GM23338 (cell line): Measurements from ENCODE around the gene EP400. TPM values are rescaled to one million over a fixed set of nuclear protein-coding genes. Genes with fewer than 3 reads are reported as not detected.

ENCODE experiments used
- ATAC-seq: fragments of 200-7000 bp; cut with Tn5 transposase; 3 replicates; pipeline ENCODE4 v1.9.1; 2020
- DNase-seq: peaks from one replicate; pipeline ENCODE4 v3.0.0-alpha.2; 2015; ENCODE audit warnings: low spot score
- H2AFZ ChIP-seq: fragments of 200-600 bp; sonication (generic); 2 replicates; pipeline ENCODE4 v1.8.0; 2016; ENCODE audit warnings: antibody characterized with exemption, mild to moderate bottlenecking, moderate library complexity
- H3F3A ChIP-seq: fragments of 200-600 bp; sonication (generic); replicated peaks from 2 replicates; pipeline ENCODE4 v1.8.0; 2017; ENCODE audit warnings: antibody characterized with exemption, mixed run types, low read depth
- H3K27ac ChIP-seq: fragments of 200-600 bp; sonication (generic); 2 replicates; pipeline ENCODE4 v1.6.1; 2016; ENCODE audit warnings: low read depth
- H3K27me3 ChIP-seq: fragments of 200-600 bp; sonication (generic); 2 replicates; pipeline ENCODE4 v1.8.0; 2016; ENCODE audit warnings: mild to moderate bottlenecking, mixed run types, moderate library complexity; ENCODE audit not compliant: insufficient read depth
- H3K36me3 ChIP-seq: fragments of 200-600 bp; sonication (generic); 2 replicates; pipeline ENCODE4 v1.8.0; 2016; ENCODE audit warnings: mild to moderate bottlenecking; ENCODE audit not compliant: insufficient read depth
- H3K4me1 ChIP-seq: fragments of 200-600 bp; sonication (generic); 2 replicates; pipeline ENCODE4 v1.8.0; 2016; ENCODE audit warnings: mild to moderate bottlenecking, moderate library complexity; ENCODE audit not compliant: insufficient read depth
- H3K4me2 ChIP-seq: fragments of 200-600 bp; sonication (generic); 2 replicates; pipeline ENCODE4 v1.7.1; 2017; ENCODE audit warnings: mixed run types
- H3K4me3 ChIP-seq: fragments of 200-600 bp; sonication (generic); 2 replicates; pipeline ENCODE4 v1.6.1; 2016; ENCODE audit warnings: mixed run types
- H3K79me2 ChIP-seq: fragments of 200-600 bp; sonication (generic); replicated peaks from 2 replicates; pipeline ENCODE4 v1.8.0; 2017; ENCODE audit warnings: mild to moderate bottlenecking; ENCODE audit not compliant: insufficient read depth
- H3K9me2 ChIP-seq: fragments of 200-600 bp; sonication (generic); 2 replicates; pipeline ENCODE4 v1.8.0; 2017; ENCODE audit not compliant: insufficient read depth
- H4K20me1 ChIP-seq: fragments of 200-600 bp; sonication (generic); replicated peaks from 2 replicates; pipeline ENCODE4 v1.8.0; 2017; ENCODE audit warnings: mild to moderate bottlenecking; ENCODE audit not compliant: insufficient read depth
- H3K27ac Mint-ChIP-seq: 2 replicates; pipeline ENCODE4 v1.8.0; 2020; ENCODE audit warnings: inconsistent platforms, mild to moderate bottlenecking, moderate library complexity, mixed read lengths
- H3K27me3 Mint-ChIP-seq: 3 replicates; pipeline ENCODE4 v1.8.0; 2022; ENCODE audit warnings: low read depth, mild to moderate bottlenecking, moderate library complexity, mixed read lengths, inconsistent platforms; ENCODE audit not compliant: insufficient read depth, poor library complexity
- H3K36me3 Mint-ChIP-seq: 3 replicates; pipeline ENCODE4 v1.8.0; 2021; ENCODE audit warnings: low read depth, mild to moderate bottlenecking, inconsistent platforms, moderate library complexity, mixed read lengths
- H3K4me1 Mint-ChIP-seq: 3 replicates; pipeline ENCODE4 v1.8.0; 2020; ENCODE audit warnings: mild to moderate bottlenecking, inconsistent platforms, mixed read lengths
- H3K4me3 Mint-ChIP-seq: 3 replicates; pipeline ENCODE4 v1.8.0; 2021; ENCODE audit warnings: moderate library complexity, mild to moderate bottlenecking, inconsistent platforms, mixed read lengths
- H3K9me3 Mint-ChIP-seq: 3 replicates; pipeline ENCODE4 v1.8.0; 2020; ENCODE audit warnings: moderate library complexity, mild to moderate bottlenecking, inconsistent platforms, mixed read lengths
- CREB1 ChIP-seq: fragments of 250-450 bp; sonication (Bioruptor Pico); IDR thresholded peaks from 2 replicates; pipeline ENCODE4 v1.5.0; 2020; ENCODE audit warnings: low read depth, mild to moderate bottlenecking, moderate library complexity
- EZH2 ChIP-seq: fragments of 200-600 bp; sonication (generic); IDR thresholded peaks from one replicate; pipeline ENCODE4 v1.8.0; 2017; ENCODE audit warnings: antibody characterized with exemption, mild to moderate bottlenecking, low read depth; ENCODE audit not compliant: unreplicated experiment
- EZH2phosphoT487 ChIP-seq: fragments of 200-600 bp; sonication (generic); IDR thresholded peaks from one replicate; pipeline ENCODE4 v1.8.1; 2018; ENCODE audit warnings: antibody characterized with exemption; ENCODE audit not compliant: unreplicated experiment
- JUNB ChIP-seq: IDR thresholded peaks from one replicate; pipeline ENCODE4 v1.6.1; 2016; ENCODE audit warnings: antibody characterized with exemption; ENCODE audit not compliant: unreplicated experiment
- NANOG ChIP-seq: IDR thresholded peaks from 2 replicates; pipeline ENCODE4 v1.6.1; 2016; ENCODE audit warnings: antibody characterized with exemption, borderline replicate concordance
- POLR2AphosphoS5 ChIP-seq: IDR thresholded peaks from 2 replicates; pipeline ENCODE4 v1.6.1; 2016; ENCODE audit warnings: antibody characterized with exemption, low read depth
- STAT1 ChIP-seq: IDR thresholded peaks from one replicate; pipeline ENCODE4 v1.6.1; 2016; ENCODE audit warnings: antibody characterized with exemption; ENCODE audit not compliant: unreplicated experiment
- ZNF114 ChIP-seq: fragments of 250-450 bp; sonication (Bioruptor Pico); IDR thresholded peaks from 2 replicates; pipeline ENCODE4 v1.5.0; 2020; ENCODE audit warnings: mild to moderate bottlenecking, moderate library complexity
- ZNF331 ChIP-seq: fragments of 250-450 bp; sonication (Bioruptor Pico); IDR thresholded peaks from 2 replicates; pipeline ENCODE4 v1.5.0; 2020; ENCODE audit warnings: low read depth, mild to moderate bottlenecking, moderate library complexity
- polyA plus RNA-seq: library from polyadenylated mRNA; unstranded; fragments of >200 nt; fragmentation: Nextera tagmentation; extraction: Ambion mirVana; gene quantifications from 2 replicates; pipeline ENCODE4 v1.2.1, GENCODE V29; 2016
- total RNA-seq: library from RNA; depleted of rRNA; stranded (reverse); fragments of >200 nt; shearing (Covaris generic); gene quantifications from 2 replicates; pipeline ENCODE4 v1.2.3, GENCODE V29; 2014
- TF ChIP-seq, protein P1 (sequence below): IDR thresholded peaks from 2 replicates; pipeline ENCODE4 v1.6.1; 2016; ENCODE audit warnings: antibody characterized with exemption
- TF ChIP-seq, protein P2 (sequence below): IDR thresholded peaks from one replicate; pipeline ENCODE4 v1.6.1; 2018; ENCODE audit warnings: antibody characterized with exemption; ENCODE audit not compliant: unreplicated experiment
- TF ChIP-seq, protein P3 (sequence below): fragments of 250-450 bp; sonication (Bioruptor Pico); IDR thresholded peaks from 2 replicates; pipeline ENCODE4 v1.5.0; 2020; ENCODE audit warnings: mild to moderate bottlenecking, moderate library complexity
- TF ChIP-seq, protein P4 (sequence below), 2 experiments: fragments of 200-600 bp in 1 of 2; sonication (generic) in 1 of 2; conservative IDR thresholded peaks; 2 replicates each; pipeline versions ENCODE4 v1.5.1 to v1.6.1; 2016 to 2017; ENCODE audit warnings: antibody characterized with exemption in 2 of 2, low read depth in 2 of 2, mild to moderate bottlenecking in 2 of 2, moderate library complexity in 1 of 2

EP400 gene
- total and polyA plus RNA-seq, 2 experiments from 2014 or later, result 26.3 to 57.2 TPM

DNA sequence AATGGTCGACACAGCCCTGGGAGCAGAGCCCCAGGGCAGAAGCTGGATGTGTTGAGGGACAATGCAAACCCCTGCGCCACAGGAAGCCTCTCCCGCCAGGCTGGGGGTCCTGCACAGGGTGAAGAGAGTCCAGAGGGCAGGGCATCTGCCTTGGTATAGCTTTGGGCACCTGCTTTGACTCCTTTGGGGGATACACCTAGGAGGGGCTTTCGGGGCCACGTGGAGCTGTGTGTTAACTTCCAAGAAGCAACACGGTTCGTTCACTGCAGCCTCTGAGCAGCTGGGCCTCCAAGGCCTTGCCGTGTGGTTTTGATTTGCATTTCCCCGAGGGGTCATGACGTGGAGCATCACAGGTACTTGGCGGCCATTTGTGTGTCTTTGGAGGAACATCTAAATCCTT lies 26.5 kb upstream of the EP400 start:
- H3K4me1 Mint-ChIP-seq, result 0 out of 3 replicates have a peak, but pooled peaks cover 4% of the 10 kb centered on the region
- H3K36me3 ChIP-seq, result no peaks in the 10 kb centered on the region
- peaks cover 15% of the 10 kb centered on the region for H3K27me3 Mint-ChIP-seq
- peaks cover 22% of the 10 kb centered on the region for H3K36me3 Mint-ChIP-seq
- no peak overlapping the region for H3K27ac Mint-ChIP-seq
- no peak overlapping the region for H2AFZ ChIP-seq
- DNase-seq (no peak), ATAC-seq (no peak)
- H3K27ac ChIP-seq, result peak overlapping the region; percentile 26; the same call in 1 of the 2 replicates
- peaks cover 14% of the 10 kb centered on the region for H3K9me3 Mint-ChIP-seq
- H3K79me2 ChIP-seq, result no peaks in the 10 kb centered on the region
- H3K27me3 ChIP-seq, result no peaks in the 10 kb centered on the region
- H3K4me3 ChIP-seq, result no peak overlapping the region
- peaks cover 4% of the 10 kb centered on the region for H3K4me1 ChIP-seq
- H3F3A ChIP-seq, result 0 out of 2 replicates have a peak, but pooled peaks cover 9% of the 10 kb centered on the region
- no peaks in the 10 kb centered on the region for H3K9me2 ChIP-seq
- H3K4me2 ChIP-seq, result no peak overlapping the region
- H4K20me1 ChIP-seq, result 0 out of 2 replicates have a peak, but pooled peaks cover 9% of the 10 kb centered on the region
- TF ChIP-seq NANOG (no peak), ZNF114 (no peak), JUNB (no peak), CREB1 (CRISPR knock-in tag) (no peak), EZH2 (no peak), EZH2phosphoT487 (no peak), STAT1 (no peak), ZNF331 (no peak), POLR2AphosphoS5 (no peak)
- TF ChIP-seq, protein P1, sequence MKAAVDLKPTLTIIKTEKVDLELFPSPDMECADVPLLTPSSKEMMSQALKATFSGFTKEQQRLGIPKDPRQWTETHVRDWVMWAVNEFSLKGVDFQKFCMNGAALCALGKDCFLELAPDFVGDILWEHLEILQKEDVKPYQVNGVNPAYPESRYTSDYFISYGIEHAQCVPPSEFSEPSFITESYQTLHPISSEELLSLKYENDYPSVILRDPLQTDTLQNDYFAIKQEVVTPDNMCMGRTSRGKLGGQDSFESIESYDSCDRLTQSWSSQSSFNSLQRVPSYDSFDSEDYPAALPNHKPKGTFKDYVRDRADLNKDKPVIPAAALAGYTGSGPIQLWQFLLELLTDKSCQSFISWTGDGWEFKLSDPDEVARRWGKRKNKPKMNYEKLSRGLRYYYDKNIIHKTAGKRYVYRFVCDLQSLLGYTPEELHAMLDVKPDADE, result no peak
- TF ChIP-seq, protein P2, sequence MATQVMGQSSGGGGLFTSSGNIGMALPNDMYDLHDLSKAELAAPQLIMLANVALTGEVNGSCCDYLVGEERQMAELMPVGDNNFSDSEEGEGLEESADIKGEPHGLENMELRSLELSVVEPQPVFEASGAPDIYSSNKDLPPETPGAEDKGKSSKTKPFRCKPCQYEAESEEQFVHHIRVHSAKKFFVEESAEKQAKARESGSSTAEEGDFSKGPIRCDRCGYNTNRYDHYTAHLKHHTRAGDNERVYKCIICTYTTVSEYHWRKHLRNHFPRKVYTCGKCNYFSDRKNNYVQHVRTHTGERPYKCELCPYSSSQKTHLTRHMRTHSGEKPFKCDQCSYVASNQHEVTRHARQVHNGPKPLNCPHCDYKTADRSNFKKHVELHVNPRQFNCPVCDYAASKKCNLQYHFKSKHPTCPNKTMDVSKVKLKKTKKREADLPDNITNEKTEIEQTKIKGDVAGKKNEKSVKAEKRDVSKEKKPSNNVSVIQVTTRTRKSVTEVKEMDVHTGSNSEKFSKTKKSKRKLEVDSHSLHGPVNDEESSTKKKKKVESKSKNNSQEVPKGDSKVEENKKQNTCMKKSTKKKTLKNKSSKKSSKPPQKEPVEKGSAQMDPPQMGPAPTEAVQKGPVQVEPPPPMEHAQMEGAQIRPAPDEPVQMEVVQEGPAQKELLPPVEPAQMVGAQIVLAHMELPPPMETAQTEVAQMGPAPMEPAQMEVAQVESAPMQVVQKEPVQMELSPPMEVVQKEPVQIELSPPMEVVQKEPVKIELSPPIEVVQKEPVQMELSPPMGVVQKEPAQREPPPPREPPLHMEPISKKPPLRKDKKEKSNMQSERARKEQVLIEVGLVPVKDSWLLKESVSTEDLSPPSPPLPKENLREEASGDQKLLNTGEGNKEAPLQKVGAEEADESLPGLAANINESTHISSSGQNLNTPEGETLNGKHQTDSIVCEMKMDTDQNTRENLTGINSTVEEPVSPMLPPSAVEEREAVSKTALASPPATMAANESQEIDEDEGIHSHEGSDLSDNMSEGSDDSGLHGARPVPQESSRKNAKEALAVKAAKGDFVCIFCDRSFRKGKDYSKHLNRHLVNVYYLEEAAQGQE, result no peak
- TF ChIP-seq, protein P3, sequence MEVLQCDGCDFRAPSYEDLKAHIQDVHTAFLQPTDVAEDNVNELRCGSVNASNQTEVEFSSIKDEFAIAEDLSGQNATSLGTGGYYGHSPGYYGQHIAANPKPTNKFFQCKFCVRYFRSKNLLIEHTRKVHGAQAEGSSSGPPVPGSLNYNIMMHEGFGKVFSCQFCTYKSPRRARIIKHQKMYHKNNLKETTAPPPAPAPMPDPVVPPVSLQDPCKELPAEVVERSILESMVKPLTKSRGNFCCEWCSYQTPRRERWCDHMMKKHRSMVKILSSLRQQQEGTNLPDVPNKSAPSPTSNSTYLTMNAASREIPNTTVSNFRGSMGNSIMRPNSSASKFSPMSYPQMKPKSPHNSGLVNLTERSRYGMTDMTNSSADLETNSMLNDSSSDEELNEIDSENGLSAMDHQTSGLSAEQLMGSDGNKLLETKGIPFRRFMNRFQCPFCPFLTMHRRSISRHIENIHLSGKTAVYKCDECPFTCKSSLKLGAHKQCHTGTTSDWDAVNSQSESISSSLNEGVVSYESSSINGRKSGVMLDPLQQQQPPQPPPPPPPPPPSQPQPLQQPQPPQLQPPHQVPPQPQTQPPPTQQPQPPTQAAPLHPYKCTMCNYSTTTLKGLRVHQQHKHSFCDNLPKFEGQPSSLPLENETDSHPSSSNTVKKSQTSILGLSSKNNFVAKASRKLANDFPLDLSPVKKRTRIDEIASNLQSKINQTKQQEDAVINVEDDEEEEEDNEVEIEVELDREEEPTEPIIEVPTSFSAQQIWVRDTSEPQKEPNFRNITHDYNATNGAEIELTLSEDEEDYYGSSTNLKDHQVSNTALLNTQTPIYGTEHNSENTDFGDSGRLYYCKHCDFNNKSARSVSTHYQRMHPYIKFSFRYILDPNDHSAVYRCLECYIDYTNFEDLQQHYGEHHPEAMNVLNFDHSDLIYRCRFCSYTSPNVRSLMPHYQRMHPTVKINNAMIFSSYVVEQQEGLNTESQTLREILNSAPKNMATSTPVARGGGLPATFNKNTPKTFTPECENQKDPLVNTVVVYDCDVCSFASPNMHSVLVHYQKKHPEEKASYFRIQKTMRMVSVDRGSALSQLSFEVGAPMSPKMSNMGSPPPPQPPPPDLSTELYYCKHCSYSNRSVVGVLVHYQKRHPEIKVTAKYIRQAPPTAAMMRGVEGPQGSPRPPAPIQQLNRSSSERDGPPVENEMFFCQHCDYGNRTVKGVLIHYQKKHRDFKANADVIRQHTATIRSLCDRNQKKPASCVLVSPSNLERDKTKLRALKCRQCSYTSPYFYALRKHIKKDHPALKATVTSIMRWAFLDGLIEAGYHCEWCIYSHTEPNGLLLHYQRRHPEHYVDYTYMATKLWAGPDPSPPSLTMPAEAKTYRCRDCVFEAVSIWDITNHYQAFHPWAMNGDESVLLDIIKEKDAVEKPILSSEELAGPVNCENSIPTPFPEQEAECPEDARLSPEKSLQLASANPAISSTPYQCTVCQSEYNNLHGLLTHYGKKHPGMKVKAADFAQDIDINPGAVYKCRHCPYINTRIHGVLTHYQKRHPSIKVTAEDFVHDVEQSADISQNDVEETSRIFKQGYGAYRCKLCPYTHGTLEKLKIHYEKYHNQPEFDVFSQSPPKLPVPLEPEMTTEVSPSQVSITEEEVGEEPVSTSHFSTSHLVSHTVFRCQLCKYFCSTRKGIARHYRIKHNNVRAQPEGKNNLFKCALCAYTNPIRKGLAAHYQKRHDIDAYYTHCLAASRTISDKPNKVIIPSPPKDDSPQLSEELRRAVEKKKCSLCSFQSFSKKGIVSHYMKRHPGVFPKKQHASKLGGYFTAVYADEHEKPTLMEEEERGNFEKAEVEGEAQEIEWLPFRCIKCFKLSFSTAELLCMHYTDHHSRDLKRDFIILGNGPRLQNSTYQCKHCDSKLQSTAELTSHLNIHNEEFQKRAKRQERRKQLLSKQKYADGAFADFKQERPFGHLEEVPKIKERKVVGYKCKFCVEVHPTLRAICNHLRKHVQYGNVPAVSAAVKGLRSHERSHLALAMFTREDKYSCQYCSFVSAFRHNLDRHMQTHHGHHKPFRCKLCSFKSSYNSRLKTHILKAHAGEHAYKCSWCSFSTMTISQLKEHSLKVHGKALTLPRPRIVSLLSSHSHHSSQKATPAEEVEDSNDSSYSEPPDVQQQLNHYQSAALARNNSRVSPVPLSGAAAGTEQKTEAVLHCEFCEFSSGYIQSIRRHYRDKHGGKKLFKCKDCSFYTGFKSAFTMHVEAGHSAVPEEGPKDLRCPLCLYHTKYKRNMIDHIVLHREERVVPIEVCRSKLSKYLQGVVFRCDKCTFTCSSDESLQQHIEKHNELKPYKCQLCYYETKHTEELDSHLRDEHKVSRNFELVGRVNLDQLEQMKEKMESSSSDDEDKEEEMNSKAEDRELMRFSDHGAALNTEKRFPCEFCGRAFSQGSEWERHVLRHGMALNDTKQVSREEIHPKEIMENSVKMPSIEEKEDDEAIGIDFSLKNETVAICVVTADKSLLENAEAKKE (CRISPR knock-in tag), result no peak
- TF ChIP-seq, protein P4, sequence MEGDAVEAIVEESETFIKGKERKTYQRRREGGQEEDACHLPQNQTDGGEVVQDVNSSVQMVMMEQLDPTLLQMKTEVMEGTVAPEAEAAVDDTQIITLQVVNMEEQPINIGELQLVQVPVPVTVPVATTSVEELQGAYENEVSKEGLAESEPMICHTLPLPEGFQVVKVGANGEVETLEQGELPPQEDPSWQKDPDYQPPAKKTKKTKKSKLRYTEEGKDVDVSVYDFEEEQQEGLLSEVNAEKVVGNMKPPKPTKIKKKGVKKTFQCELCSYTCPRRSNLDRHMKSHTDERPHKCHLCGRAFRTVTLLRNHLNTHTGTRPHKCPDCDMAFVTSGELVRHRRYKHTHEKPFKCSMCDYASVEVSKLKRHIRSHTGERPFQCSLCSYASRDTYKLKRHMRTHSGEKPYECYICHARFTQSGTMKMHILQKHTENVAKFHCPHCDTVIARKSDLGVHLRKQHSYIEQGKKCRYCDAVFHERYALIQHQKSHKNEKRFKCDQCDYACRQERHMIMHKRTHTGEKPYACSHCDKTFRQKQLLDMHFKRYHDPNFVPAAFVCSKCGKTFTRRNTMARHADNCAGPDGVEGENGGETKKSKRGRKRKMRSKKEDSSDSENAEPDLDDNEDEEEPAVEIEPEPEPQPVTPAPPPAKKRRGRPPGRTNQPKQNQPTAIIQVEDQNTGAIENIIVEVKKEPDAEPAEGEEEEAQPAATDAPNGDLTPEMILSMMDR (conservative IDR thresholded peaks at IDR 0.05; ENCODE audit: low read depth in 2 of 2), result no peak
- no peak overlapping the region for H3K4me3 Mint-ChIP-seq
